KBM-7 (cell line): Measurements from ENCODE around the gene FAM227B.

Experiments
- DNase-seq: peaks from one replicate; pipeline ENCODE4 v3.0.0-alpha.2; 2015
- in situ Hi-C: fragments of 300-500 bp; cut with MboI; formaldehyde crosslinking; loops from 2 replicates; pipeline ENCODE4 v1.14.3; 2020; ENCODE audit warnings: low sequenced_read_pairs, low pct_unique_long_range_greater_than_20kb, mixed read lengths

Gene FAM227B

GRCh38 chr15:49282366-49282765 is 338.3 kb downstream of the FAM227B start:
- in situ Hi-C loops = no loop called here
- no peak for DNase-seq

- in situ Hi-C loops = no loop called here
- no peak for DNase-seq
These were observed 340.8 kb downstream of the FAM227B start for GRCh38 chr15:49279521-49280456.

- DNase-seq = no peak
- in situ Hi-C loops = no loop called here
These were observed 341.9 kb downstream of the FAM227B start for GRCh38 chr15:49278751-49279150.
